ENCODE measurements around the gene LCN10.

DNA sequence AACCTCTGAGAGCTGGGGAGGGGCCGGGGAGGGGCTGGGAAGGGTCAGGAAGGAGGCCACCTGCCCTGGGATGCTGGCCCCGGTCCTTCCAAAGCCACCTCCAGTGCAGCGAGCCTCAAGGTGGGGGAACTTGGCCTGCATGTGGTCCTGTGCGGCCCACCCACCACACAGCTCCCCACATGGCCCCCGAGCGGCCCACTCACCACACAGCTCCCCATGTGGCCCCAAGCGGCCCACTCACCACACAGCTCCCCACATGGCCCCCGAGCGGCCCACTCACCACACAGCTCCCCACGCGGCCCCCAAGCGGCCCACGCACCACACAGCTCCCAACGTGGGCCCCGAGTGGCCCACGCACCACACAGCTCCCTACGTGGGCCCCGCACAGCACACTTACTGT lies 2.0 kb upstream of the LCN10 start:
- TF ChIP-seq SIN3A (IDR thresholded peaks at IDR 0.05; ENCODE audit: borderline replicate concordance in 2 of 2, control insufficient read depth in 1 of 2, low read depth in 2 of 2, low read length in 2 of 2) (no peak), ADNP (tag; IDR thresholded peaks at IDR 0.05) (no peak)
